HG03442 (cell line): ENCODE data around the gene DGLUCY.
"Not testable (repeated sequence)": the region's sequence is repeated elsewhere in the genome, so short reads cannot be mapped to it uniquely, and the experiment has no call there.

ENCODE experiments used
- ATAC-seq: cut with Tn5 transposase; IDR thresholded peaks from one replicate; pipeline ENCODE4 v1.9.1; 2021; ENCODE audit warnings: mild to moderate bottlenecking, moderate library complexity; ENCODE audit not compliant: unreplicated experiment

DGLUCY gene

GRCh38 chr14:91113829-91114078 is at the start of gene DGLUCY:
DGLUCY (plus strand) TSS chr14:91114073; CDS start chr14:91160295, 46,222 bp downstream.
- peak; percentile 64 for ATAC-seq

- ATAC-seq = no peak
These were observed 48.6 kb upstream of the DGLUCY start for GRCh38 chr14:91065266-91065665.

- ATAC-seq = no peak
These were observed 46.7 kb upstream of the DGLUCY start for GRCh38 chr14:91067186-91067585.

GRCh38 chr14:91068642-91069041 is 45.2 kb upstream of the DGLUCY start:
- no peak for ATAC-seq

DNA sequence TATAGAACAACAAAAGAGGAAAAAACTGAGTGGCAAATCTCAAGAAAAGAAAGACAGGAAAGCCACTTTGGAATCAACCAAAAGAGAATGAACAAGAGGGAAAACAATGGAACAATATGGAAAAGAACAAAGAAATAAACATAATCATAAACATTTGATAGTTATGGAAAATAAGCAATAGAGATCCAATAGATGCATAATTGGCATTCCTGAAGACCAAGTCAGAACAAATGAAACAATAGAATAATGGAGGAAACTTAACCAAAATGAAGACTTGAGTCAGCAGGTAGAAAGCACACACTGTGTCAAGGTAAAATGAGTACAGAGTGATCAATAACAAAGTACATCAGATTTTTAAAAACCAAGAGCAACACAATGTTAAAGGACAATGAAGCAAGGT is 43.3 kb upstream of the DGLUCY start:
- no peak for ATAC-seq

- ATAC-seq = no peak
These were observed 38.3 kb upstream of the DGLUCY start for GRCh38 chr14:91075553-91075952.

GRCh38 chr14:91078095-91078737 is 35.7 kb upstream of the DGLUCY start:
- peak; percentile 92 for ATAC-seq

DNA sequence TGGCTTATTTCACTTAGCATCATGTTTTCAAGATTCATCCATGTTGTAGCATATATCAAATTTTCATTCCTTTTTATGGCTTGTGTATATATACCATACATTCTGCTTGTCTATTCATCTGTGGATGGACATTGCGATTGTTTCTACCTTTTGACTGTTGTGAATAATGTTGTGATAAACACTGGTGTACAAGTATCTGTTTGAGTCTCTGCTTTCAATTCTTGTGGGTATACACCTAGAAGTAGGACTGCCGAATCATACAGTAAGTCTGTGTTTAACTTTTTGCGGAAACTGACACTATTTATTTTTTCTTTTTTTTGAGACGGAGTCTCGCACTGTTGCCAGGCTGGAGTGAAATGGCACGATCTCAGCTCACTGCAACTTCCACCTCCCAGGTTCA is 33.8 kb upstream of the DGLUCY start:
- ATAC-seq = no peak

- ATAC-seq = no peak
These were observed 31.6 kb upstream of the DGLUCY start for GRCh38 chr14:91082282-91082681.

DNA sequence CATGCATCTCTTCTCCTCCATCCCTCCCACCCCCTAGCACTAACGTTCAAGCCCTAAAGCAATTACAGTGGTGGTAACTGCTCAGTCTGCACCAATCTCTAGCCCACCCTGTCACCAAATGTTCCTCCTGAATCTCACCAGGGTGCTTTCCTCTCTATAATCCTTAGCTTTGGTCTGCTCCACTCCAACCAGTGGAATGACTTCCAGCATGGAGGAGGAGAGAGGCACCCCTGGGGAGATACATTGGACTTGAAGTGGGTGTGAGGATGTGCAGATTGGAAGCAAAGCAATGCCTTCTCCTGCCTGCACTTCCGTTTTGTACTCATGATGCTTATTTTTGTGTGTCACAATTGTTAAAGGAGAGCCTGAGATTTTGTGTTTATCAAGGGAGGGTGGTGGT is 29.4 kb upstream of the DGLUCY start:
- no peak for ATAC-seq

DNA sequence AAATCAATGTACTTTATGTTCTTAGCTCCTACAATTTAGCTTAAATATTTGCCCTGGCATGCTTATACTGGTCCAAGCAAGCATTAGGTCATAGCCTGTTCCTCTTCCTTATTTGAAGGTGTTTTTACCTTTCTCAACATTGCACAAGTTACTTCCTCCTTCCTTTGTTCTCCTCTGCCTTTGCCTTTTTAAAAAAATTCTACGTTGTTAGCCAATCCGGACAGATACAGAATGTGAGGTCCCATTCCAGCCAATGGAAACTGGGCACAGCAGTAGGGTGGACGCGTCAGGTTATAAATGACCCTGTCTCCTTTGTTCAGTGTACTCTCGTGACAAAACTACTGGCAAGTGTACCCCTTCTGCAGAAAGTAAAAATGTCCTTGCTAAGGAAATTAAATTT is 26.4 kb upstream of the DGLUCY start:
- ATAC-seq = not testable (repeated sequence)

DNA sequence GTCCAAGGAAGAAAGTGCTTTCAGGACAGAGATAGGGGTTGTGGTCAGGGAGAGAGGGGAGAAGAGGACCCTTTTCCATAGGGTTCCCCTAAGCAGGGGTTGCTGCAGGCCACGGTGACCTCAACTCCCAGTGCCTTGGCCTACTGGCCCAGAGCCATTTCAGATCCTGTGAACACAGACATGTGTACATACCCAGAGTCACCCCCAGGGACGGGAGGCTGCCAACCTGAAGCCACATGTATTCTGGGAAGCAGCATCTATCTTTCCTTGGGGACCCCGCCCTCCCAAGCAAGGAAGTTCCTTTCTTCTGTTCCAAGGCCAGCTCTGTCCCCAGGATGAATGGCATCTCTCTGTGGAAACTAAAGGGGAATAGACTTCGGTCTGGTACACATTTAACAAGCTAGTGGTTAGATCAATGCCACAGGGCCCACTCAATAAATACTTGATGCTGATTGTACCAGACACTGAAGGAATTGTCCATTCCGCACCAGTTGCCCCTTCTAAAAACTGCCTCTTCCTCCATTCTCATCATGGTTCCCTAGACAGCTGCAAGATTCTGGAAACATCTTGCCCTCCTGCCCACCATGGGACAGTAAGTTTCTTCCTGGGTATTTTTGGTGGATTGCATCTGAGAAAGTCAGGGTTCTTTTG is 25.2 kb upstream of the DGLUCY start:
- no peak for ATAC-seq

DNA sequence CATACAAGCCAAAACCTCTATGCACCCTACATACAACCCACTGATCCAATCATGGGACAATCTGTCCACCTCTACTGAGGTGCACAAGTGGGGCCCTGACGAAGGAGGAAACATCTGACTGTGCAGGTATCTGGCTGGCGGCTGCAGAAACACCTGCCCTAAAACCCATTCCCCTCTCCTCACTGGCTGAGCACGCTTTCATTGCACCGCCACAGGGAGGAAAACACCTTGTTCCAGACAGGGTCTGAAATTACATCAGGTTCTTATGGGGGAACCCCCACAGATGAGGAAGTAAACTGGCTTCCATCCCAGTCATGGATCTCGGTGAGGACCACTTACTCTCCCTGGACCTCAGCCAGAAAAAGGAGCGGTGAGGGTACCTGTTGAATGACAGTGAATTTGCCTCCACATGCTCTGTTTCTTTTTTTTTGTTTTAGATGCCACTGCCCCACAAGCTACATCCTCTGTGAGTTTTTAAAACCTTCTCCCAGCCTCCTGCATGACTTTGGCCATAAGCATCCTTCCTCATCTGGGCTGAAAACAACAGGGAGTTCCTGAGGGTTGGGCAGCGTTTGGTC is 23.8 kb upstream of the DGLUCY start:
- ATAC-seq = no peak

- no peak for ATAC-seq
These were observed 23.1 kb upstream of the DGLUCY start for GRCh38 chr14:91090743-91091142.

GRCh38 chr14:91092073-91092472 is 21.8 kb upstream of the DGLUCY start:
- ATAC-seq = no peak

DNA sequence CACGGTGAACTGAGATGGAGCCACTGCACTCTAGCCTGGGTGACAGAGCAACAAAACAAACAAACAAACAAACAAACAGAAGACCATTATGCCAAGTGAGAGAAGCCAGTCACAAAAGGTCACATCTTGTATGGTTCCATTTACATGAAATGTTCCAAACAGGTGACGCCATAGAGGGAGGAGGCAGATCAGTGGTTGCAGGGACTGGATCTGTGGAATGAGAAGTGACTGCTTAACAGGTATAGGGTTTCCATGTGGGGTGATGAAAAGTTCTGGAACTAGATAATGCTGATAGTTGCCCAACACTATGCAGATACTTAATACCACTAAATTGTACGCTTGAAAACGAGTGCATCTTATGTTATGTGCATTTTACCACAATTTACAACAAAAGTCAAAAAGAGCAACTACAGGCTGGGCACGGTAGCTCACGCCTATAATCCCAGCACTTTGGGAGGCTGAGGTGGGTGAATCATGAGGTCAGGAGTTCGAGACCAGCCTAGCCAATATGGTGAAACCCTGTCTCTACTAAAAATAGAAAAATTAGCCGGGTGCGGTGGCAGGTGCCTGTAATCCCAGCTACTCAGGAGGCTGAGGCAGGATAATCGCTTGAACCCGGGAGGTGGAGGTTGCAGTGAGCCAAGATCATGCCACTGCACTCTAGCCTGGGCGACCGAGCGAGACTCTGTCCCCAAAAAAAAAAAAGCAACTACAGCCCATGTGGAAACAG is 20.0 kb upstream of the DGLUCY start:
- not testable (repeated sequence) for ATAC-seq

DNA sequence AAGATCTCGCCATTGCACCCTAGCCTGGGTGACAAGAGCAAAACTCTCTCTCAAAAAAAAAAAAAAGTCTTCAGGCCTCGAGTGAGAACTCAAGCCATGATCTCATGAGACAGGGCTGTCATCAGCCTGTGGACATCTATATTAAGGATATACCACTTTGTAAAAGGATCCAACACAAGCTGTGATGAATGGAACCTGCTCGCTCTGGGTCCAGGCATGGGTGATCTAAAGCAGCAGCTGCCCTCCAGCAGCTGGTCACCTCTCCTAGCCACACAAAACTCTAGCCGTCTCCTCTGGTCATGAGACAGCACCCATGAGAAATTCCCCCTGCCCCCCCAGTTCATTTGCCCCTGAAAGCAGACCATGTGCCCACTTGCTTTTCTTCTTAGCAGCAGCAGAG is 19.1 kb upstream of the DGLUCY start:
- no peak for ATAC-seq

GRCh38 chr14:91095178-91095577 is 18.7 kb upstream of the DGLUCY start:
- no peak for ATAC-seq

- ATAC-seq = not testable (repeated sequence)
These were observed 16.2 kb upstream of the DGLUCY start for GRCh38 chr14:91097657-91098056.

DNA sequence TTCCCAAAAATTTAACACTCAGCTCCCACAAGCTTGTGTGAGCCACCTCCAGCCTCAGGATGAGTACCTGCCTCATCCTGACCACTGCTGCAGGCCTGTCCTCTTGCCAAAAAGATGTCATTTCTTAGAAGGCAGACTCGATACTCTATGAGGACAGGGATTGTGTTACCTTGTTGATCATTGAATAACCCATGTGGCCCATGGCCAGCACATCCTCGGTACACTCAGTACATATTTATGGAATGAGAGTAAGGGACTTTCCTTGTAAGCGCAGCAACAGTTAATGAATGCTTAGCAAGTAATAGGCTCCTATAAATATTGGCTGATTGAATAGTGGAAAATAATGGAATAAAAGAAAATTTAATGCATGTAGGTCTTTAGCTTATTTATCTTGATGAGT is 15.3 kb upstream of the DGLUCY start:
- no peak for ATAC-seq

GRCh38 chr14:91100102-91100501 is 13.8 kb upstream of the DGLUCY start:
- no peak for ATAC-seq

DNA sequence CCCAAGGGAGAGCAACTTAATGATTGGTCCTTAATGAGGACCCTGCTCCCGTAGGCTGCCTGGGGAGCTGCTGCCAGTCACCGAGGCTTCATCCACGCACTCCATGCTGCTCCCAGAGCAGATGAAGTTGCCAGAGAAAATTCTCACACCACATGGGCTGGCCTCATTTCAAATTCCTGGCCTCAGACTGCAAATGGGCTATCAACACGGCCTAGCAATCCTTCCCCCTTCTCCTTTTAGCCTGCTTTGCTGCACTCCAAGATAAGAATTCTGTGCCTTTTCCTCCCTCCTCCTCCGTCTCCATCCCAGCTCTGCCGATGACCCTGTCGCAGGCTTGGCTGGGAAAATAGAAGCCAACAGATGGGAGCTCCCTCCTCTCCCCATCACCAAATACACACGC is 10.8 kb upstream of the DGLUCY start:
- ATAC-seq = no peak
